MCF 10A (cell line): ENCODE measurements around the gene PACSIN2. TPM values are rescaled to one million over a fixed set of nuclear protein-coding genes. Genes with fewer than 3 reads are reported as not detected.

Source experiments
- BruUV-seq: library from RNA; stranded (reverse); fragments of 400-500 nt; replicated peaks from 2 replicates; lab custom pipeline; 2021; lab: Mats Ljungman, UMichigan
- CTCF ChIA-PET: fragments of 300-600 bp; sonication (Branson Sonifier 250); formaldehyde crosslinking; extraction: SDS; loops from one replicate; lab custom pipeline; 2021; ENCODE audit warnings: antibody characterized with exemption, inconsistent platforms; lab: Yijun Ruan, JAX
- POLR2A ChIA-PET: fragments of 300-600, 350-650 bp; sonication (Branson Sonifier 250); formaldehyde crosslinking; extraction: SDS; loops from one replicate; lab custom pipeline; 2020; ENCODE audit warnings: antibody characterized with exemption, inconsistent platforms; lab: Yijun Ruan, JAX
- DNase-seq: peaks from one replicate; pipeline ENCODE4 v3.0.0-alpha.2; 2018; ENCODE audit not compliant: unreplicated experiment
- H3K27ac Mint-ChIP-seq: one replicate; pipeline ENCODE4 v1.8.0; 2022; ENCODE audit warnings: mild to moderate bottlenecking, low read depth, mixed read lengths; ENCODE audit not compliant: unreplicated experiment
- H3K27me3 Mint-ChIP-seq: one replicate; pipeline ENCODE4 v1.8.0; 2022; ENCODE audit warnings: mixed read lengths; ENCODE audit not compliant: insufficient read depth, unreplicated experiment
- H3K36me3 Mint-ChIP-seq: one replicate; pipeline ENCODE4 v1.8.0; 2022; ENCODE audit warnings: mild to moderate bottlenecking, moderate library complexity, mixed read lengths; ENCODE audit not compliant: insufficient read depth, unreplicated experiment
- H3K4me1 Mint-ChIP-seq: one replicate; pipeline ENCODE4 v1.8.0; 2022; ENCODE audit warnings: mixed read lengths; ENCODE audit not compliant: insufficient read depth, unreplicated experiment
- H3K4me3 Mint-ChIP-seq: one replicate; pipeline ENCODE4 v1.8.0; 2022; ENCODE audit warnings: mild to moderate bottlenecking, moderate library complexity, mixed read lengths; ENCODE audit not compliant: unreplicated experiment
- H3K9me3 Mint-ChIP-seq: one replicate; pipeline ENCODE4 v1.8.0; 2022; ENCODE audit warnings: mixed read lengths; ENCODE audit not compliant: unreplicated experiment
- intact Hi-C: fragments of 100-400 bp; cut with micrococcal nuclease; formaldehyde crosslinking; loops from 2 replicates; pipeline ENCODE4 v1.14.1; 2022
- total RNA-seq: library from RNA; stranded (reverse); gene quantifications from 2 replicates; pipeline ENCODE4 v1.2.3, GENCODE V29; 2022
- TF ChIP-seq, protein P1 (sequence below): fragments of 200-600 bp; IDR thresholded peaks from one replicate; pipeline ENCODE4 v1.8.0; 2022; ENCODE audit warnings: antibody characterized with exemption, mild to moderate bottlenecking; ENCODE audit not compliant: unreplicated experiment

PACSIN2 gene
- total RNA-seq, 1 experiment from 2014 or later, result 67.3 TPM

DNA sequence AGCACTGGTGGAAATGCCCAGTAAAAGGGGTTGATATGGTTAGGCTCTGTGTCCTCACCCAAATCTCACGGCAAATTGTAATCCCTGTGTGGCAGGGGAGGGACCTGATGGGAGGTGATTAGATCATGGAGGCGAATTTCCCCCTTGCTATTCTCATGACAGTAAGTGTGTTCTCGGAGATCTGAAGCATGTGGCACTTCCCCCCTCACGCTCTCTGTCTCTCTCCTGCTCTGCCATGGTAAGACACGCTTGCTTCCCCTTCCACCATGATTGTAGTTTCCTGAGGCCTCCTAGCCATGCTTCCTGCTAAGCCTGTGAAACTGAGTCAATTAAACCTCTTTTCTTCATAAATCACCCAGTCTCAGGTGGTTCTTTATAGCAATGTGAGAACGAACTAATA is 37.4 kb downstream of the PACSIN2 start:
- intact Hi-C loops, result no loop called here
- H3K4me3 Mint-ChIP-seq, result no peak overlapping the region
- DNase-seq, result no peak
- H3K27ac Mint-ChIP-seq, result no peak overlapping the region
- POLR2A ChIA-PET, result interaction anchor here (1.4 to 1.8 kb wide), 3 partner anchors 13 to 58 kb away, joined by 4 to 6 read pairs (median 5); no protein-coding TSS in a partner anchor
- no peaks in the 10 kb centered on the region for H3K36me3 Mint-ChIP-seq
- CTCF ChIA-PET, result interaction anchor here (1.0 kb wide), 1 partner anchor 13 kb away, joined by 3 read pairs; no protein-coding TSS in a partner anchor
- no peaks in the 10 kb centered on the region for H3K9me3 Mint-ChIP-seq
- H3K27me3 Mint-ChIP-seq, result no peaks in the 10 kb centered on the region
- no TSS peak for BruUV-seq
- TF ChIP-seq, protein P1, sequence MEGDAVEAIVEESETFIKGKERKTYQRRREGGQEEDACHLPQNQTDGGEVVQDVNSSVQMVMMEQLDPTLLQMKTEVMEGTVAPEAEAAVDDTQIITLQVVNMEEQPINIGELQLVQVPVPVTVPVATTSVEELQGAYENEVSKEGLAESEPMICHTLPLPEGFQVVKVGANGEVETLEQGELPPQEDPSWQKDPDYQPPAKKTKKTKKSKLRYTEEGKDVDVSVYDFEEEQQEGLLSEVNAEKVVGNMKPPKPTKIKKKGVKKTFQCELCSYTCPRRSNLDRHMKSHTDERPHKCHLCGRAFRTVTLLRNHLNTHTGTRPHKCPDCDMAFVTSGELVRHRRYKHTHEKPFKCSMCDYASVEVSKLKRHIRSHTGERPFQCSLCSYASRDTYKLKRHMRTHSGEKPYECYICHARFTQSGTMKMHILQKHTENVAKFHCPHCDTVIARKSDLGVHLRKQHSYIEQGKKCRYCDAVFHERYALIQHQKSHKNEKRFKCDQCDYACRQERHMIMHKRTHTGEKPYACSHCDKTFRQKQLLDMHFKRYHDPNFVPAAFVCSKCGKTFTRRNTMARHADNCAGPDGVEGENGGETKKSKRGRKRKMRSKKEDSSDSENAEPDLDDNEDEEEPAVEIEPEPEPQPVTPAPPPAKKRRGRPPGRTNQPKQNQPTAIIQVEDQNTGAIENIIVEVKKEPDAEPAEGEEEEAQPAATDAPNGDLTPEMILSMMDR, result no peak
- peaks cover 30% of the 10 kb centered on the region for H3K4me1 Mint-ChIP-seq

DNA sequence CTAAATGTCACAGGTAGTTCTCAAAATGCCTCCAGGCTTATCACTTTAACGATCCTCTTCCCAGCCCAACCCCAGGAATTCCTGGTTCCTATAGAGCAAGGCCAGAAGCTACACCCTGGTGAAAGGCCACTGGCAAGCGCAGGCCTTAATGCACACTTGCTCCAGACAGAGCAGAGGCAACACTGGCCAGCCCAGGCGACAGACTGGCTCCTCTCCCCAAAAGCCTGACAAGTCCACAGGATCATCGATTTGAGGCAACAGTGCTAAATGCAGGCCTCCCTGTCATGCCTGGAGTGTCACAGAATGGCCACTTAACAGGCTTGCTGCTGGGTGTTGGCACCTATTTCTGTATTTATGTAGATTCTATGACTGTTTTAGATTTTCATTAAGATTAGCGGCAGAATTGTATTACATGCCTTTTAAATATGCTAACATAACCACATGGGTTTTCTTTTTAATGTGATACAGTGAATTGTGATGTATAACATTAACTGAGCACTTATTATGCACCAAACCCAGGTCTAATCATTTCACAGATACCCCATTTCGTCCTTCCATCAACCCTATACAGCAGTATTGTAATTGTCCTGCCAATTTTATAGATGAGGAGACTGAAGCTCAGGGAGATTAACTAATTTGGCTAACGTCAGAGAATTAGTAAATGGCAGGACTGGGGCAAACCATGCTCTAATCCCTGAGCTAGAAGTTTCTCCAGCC is 38.6 kb downstream of the PACSIN2 start:
- POLR2A ChIA-PET, result interaction anchor here (1.4 kb wide), 1 partner anchor 14 kb away, joined by 6 read pairs; no protein-coding TSS in a partner anchor
- intact Hi-C loops, result no loop called here
- no peak overlapping the region for H3K4me3 Mint-ChIP-seq
- H3K9me3 Mint-ChIP-seq, result no peaks in the 10 kb centered on the region
- H3K27me3 Mint-ChIP-seq, result no peaks in the 10 kb centered on the region
- TF ChIP-seq, protein P1, result no peak
- H3K36me3 Mint-ChIP-seq, result no peaks in the 10 kb centered on the region
- H3K4me1 Mint-ChIP-seq, result peaks cover 30% of the 10 kb centered on the region
- DNase-seq, result no peak
- no TSS peak for BruUV-seq
- H3K27ac Mint-ChIP-seq, result no peak overlapping the region
- CTCF ChIA-PET, result interaction anchor here (0.5 to 0.9 kb wide), 3 partner anchors 13 to 133 kb away, joined by 3 to 5 read pairs (median 4); no protein-coding TSS in a partner anchor

DNA sequence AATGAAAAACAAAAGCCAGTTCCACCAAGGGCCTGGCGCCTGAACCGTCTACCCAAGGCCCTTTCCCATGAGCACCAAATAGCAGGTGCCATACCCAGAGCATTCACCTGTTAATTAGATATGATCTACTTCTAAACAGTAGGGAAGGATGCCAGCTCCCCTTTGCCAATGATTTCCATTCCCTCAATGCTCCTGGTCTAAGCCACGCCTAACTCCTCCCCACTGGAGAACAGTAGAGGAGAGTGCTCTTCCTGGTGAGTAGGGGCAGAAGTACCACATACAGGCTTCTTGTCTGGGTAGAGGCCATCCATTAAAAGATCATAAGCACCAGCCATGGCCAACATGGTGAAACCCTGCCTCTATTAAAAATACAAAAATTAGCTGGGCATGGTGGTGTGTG is 40.7 kb downstream of the PACSIN2 start:
- POLR2A ChIA-PET, result interaction anchor here (0.6 to 1.1 kb wide), 4 partner anchors 14 to 55 kb away, joined by 3 read pairs; no protein-coding TSS in a partner anchor
- TF ChIP-seq, protein P1, result no peak
- Mint-ChIP-seq H3K27me3 (no peaks in the 10 kb centered on the region), H3K9me3 (no peaks in the 10 kb centered on the region), H3K27ac (no peak overlapping the region), H3K4me1 (peaks cover 45% of the 10 kb centered on the region), H3K4me3 (no peak overlapping the region), H3K36me3 (no peaks in the 10 kb centered on the region)
- intact Hi-C loops, result no loop called here
- no peak for DNase-seq
- CTCF ChIA-PET, result interaction anchor here (0.5 to 0.7 kb wide), 2 partner anchors 59 to 1283 kb away, joined by 3 to 4 read pairs; no protein-coding TSS in a partner anchor
- BruUV-seq, result no TSS peak

DNA sequence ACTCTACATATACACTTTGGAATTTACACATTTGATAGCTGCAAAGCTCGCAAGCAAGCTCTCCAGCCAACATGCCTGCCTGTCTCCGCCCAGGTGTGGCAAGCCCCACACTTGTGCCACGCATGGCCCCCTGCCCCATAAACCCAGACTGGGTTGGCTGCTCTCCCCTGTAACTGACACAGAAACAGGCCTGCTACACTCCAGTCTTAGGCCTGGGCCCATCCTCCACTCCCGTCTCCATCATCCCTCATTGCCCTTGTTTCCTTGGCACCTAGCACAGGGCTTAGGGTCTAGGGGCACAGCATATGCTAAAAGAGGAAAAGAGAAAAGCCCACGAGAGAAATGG is 41.4 kb downstream of the PACSIN2 start:
- POLR2A ChIA-PET, result interaction anchor here (0.6 to 1.1 kb wide), 3 partner anchors 14 to 40 kb away, joined by 3 read pairs; no protein-coding TSS in a partner anchor
- BruUV-seq, result no TSS peak
- H3K36me3 Mint-ChIP-seq, result peaks cover 5% of the 10 kb centered on the region
- CTCF ChIA-PET, result interaction anchor here (1.2 kb wide), 1 partner anchor 60 kb away, joined by 3 read pairs; no protein-coding TSS in a partner anchor
- no peak overlapping the region for H3K4me3 Mint-ChIP-seq
- no peak overlapping the region for H3K27ac Mint-ChIP-seq
- intact Hi-C loops, result no loop called here
- H3K9me3 Mint-ChIP-seq, result no peaks in the 10 kb centered on the region
- TF ChIP-seq, protein P1, result no peak
- peaks cover 39% of the 10 kb centered on the region for H3K4me1 Mint-ChIP-seq
- no peak for DNase-seq
- no peaks in the 10 kb centered on the region for H3K27me3 Mint-ChIP-seq
